Stimulated activated naive CD8-positive, alpha-beta T cell treated with anti-CD3 and anti-CD28 coated beads, Interleukin-15, amount 100 ng/mL, for 72 hours (primary cell): ENCODE measurements around the gene GH2.
"Not testable (repeated sequence)": the region's sequence is repeated elsewhere in the genome, so short reads cannot be mapped to it uniquely, and the experiment has no call there.

Experiments
- ATAC-seq: fragments of 150-1000 bp; cut with Tn5 transposase; 2 replicates; pipeline ENCODE4 v1.10.0; 2021; ENCODE audit warnings: mild to moderate bottlenecking, moderate library complexity
- DNase-seq, 2 donors: peaks; one replicate each; pipeline ENCODE4 v3.0.0; 2021 to 2022
- H3K27ac Mint-ChIP-seq, 2 donors: one replicate each; pipeline ENCODE4 v1.8.0; 2022; ENCODE audit warnings: mild to moderate bottlenecking in 2 of 2, mixed read lengths in 2 of 2, moderate library complexity in 2 of 2
- H3K27me3 Mint-ChIP-seq: one replicate; pipeline ENCODE4 v1.8.0; 2022; ENCODE audit warnings: mixed read lengths
- H3K4me1 Mint-ChIP-seq: one replicate; pipeline ENCODE4 v1.8.0; 2022; ENCODE audit warnings: mild to moderate bottlenecking, mixed read lengths
- H3K4me3 Mint-ChIP-seq, 2 donors: one replicate each; pipeline ENCODE4 v1.8.0; 2022; ENCODE audit warnings: mild to moderate bottlenecking in 2 of 2, mixed read lengths in 2 of 2, moderate library complexity in 1 of 2
- H3K9me3 Mint-ChIP-seq, 2 donors: one replicate each; pipeline ENCODE4 v1.8.0; 2022; ENCODE audit warnings: mixed read lengths in 2 of 2

Gene GH2

DNA sequence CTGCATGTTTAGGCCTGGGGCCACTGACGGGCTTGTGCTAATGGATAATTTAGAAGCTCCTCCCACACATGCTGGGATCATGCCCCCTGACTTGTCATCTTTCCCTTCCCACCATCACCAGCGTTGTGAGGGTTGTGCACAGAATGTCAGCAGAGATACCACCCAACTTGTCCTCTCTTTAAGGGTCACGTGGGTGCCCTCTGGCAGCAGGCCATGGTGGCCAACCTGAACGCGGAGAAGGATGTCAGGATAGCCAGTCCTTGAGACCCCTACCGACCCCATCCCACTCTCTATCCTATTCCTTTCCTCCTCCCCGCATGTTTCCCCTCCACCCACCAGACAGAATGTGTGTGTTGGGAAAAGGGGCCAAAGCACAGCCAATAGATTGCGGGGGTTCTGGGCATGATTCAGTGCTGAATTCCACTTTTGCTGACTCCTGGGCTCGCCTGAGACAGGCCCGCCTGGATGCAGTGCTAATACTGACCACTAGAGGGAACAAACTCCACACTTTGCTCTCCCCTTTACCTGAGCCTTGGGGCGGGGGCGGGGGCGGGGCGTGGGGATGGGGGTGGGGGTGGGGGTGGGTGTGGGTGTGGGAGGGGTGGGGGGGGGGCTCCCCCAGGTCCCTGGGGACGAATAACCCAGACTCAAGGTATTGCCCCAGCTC, at the start of gene GH2:
Gene GH2, minus strand, starts transcription at position 10 of the 667 bp plus-strand sequence. CDS start 143 bp downstream, outside the sequence.
- Mint-ChIP-seq H3K4me3 (no peak within 1 kb of the TSS), H3K4me1 (peaks cover 6% of the 10 kb centered on the region), H3K27me3 (no peaks in the 10 kb centered on the region), H3K9me3 (no peaks in the 10 kb centered on the region), H3K27ac (no peak within 1 kb of the TSS)
- DNase-seq (peak; percentile 50 to 58), ATAC-seq (peak; percentile 87)

DNA sequence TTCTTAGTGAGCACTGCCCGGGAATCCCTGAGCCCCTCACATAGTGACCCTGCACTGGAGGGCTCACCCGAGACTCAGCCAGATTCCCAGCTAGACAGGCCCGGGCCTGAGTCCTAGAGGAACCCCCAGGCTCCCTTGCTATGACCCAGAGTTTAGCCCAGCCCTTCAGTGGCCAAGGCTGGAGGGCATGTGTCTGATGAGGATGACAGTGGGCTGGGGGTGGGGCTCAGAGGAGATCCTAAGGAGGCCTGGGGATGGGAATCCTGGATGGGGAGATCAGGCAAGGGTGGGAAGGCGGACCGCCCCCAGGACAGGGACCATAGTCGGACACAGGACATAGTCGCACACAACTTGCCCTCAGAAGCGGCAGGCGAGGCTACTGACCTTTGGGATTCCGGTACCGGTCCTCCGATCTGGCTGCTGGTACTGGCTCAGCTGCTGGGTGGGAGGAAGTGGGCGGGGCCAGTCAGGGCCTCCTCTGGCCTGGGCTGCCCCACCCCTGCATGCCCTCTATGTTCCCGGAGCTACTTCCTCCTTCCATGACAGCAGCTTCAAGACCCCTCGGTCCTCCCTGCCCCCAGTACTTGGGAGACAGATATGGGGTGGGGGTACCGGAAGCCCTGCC, 49.3 kb upstream of the GH2 start:
- Mint-ChIP-seq H3K27ac (peak overlapping the region; percentile 83 to 90), H3K27me3 (no peaks in the 10 kb centered on the region), H3K4me3 (peak overlapping the region; percentile 89 to 99), H3K9me3 (no peaks in the 10 kb centered on the region), H3K4me1 (peaks cover 31% of the 10 kb centered on the region)
- peak; percentile 41 to 55 for DNase-seq
- ATAC-seq = peak; percentile 76

DNA sequence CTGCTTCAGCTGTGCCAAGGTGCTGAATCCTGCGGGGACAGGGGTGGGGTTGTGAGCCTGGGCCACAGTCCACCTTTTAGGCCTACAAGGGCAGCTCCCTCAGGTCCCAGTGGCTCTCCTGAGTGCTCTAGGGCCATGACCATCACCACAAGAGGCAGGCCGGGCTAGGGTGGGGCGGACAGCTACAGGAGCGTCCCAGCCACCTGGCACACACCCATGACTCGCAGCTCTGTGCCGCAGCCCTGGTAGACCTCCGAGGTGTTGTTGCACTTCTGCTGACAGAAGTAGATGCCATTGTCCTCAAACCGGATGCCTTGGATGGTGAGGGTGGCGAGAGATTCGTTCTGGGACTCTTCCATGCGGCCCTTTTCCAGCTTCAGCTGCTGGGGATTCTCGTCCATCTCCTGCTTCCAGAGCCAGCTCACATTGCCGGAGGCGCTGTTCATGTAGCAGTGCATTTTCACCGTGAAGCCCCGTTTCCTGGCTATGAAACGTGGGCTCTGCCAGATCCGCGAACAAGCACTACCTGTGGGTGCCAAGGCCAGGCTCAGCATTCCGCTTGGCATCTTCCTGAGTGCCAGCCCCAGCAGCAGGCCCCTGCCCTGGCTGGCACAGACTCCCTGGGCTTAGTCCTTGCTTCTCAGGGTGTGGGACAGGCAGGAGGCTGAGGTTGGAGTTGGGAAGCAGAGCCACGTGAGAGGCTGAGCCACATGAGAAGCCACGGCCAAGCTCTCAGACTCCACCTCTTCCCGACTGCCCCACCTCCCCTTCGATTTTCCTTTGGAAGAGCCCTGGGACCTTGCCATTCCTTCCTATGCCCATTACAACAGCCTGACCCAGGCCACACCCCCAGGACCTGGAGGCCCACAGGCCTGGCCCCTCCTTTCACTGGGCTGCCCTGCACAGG, 48.4 kb upstream of the GH2 start:
- H3K4me1 Mint-ChIP-seq = peaks cover 35% of the 10 kb centered on the region
- no peak for ATAC-seq
- H3K4me3 Mint-ChIP-seq = peak overlapping the region in 1 of 2 donors; percentile 89
- H3K27me3 Mint-ChIP-seq = no peaks in the 10 kb centered on the region
- no peak for DNase-seq
- H3K9me3 Mint-ChIP-seq = no peaks in the 10 kb centered on the region
- no peak overlapping the region for H3K27ac Mint-ChIP-seq

DNA sequence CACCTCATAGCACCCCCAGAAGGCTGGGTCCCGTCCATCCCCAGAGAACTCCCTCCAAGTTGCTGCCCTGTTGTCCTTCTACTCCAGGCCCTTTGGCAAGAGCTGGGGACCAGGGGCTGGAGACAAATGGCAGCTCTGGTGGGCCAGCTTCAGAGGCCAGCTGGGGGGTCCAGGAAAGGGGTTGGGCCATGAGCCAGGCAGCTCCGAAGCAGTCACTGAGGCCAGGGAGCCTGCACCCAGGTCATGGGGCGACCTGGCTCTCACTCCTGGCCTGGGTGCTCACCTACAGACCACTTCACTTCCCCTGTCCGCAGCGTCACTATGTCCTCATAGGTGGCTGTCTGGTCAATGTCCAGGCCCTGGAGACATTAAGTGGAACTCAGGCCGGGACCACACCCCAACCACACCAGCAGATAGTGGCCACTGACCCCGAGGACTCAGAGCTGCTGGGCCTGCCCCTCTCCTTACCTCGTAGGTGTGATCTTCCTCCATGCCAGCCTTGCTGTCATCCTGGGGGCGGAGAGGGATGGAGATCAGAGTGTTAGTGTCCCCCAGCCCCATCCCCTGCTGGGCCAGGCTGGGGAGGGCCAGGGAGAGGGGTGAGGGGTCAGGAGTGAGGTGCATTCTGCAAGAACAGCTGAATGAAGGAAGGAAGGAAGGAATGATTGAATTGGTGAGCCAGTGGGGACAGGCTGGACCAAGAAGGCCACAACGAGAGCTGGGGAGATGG, 47.4 kb upstream of the GH2 start:
- H3K4me1 Mint-ChIP-seq = peaks cover 35% of the 10 kb centered on the region
- no peak for ATAC-seq
- H3K27ac Mint-ChIP-seq = no peak overlapping the region

DNA sequence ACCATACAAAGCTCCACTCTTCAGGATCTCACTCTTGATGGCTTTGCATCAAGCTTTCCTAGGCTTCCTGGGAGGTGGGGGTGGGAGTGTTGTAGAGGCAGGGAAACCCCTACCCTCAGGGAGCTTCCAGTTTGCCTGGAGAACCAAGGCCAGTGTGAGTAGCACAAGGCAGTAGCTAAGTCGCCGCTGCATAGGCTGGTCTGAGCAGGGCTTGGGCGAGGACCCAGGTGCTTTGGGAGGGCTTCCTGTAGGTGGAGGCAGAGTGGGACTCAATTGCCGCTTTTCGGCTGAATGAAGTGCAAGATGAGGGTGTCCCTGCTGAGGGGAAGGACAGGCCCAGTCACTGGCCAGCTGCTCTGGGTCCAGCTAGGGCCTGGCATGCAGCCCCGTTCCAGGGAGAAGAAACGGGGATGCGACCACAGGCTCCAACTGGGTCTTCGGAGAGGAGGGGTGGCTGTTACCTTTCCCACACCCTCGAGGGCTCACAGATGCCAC, 46.5 kb upstream of the GH2 start:
- H3K4me3 Mint-ChIP-seq = no peak overlapping the region
- ATAC-seq (no peak), DNase-seq (no peak)

More for the DNA sequence above, 47.4 kb upstream of the GH2 start:
- H3K27me3 Mint-ChIP-seq = no peaks in the 10 kb centered on the region
- no peaks in the 10 kb centered on the region for H3K9me3 Mint-ChIP-seq
- DNase-seq = no peak
- H3K4me3 Mint-ChIP-seq = no peak overlapping the region

DNA sequence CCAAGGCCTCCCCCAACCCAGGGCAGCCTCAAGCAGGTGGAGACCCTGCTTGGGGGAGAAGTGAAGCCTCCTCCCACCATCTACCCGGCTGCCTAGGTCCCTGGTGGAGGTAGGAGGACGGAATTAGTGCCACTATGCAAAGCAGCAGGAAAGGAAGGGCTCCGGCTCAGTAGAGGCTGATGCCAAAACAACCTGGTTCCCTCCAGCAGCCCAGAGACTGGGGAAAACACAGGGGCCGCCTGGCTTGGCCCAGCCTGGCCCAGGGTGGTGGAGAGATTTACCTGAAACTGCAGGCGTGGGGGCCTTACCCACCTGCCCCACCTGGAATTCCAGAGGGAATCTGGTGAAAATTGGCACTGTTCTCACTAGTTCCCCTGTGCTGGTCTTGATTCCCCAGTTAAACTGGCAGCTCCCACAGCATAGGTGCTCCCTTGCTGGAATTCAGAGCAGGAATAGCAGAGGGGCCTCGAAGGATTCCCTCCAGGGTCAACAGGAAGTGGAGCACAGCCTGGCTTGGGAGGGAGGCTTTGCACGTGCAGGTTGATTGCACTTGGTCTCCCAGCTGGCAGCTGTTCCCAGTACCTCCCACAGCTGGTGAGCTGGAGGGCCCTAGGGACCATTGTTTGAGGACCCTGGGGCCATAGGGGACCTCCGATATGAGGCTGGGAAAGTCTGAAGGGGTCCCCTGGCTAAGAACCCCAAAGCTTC, 45.9 kb upstream of the GH2 start:
- no peak overlapping the region for H3K27ac Mint-ChIP-seq
- DNase-seq (no peak), ATAC-seq (no peak)
- H3K4me3 Mint-ChIP-seq = no peak overlapping the region
- H3K9me3 Mint-ChIP-seq = no peaks in the 10 kb centered on the region
- H3K4me1 Mint-ChIP-seq = peaks cover 28% of the 10 kb centered on the region
- H3K27me3 Mint-ChIP-seq = no peaks in the 10 kb centered on the region

More for the DNA sequence above, 46.5 kb upstream of the GH2 start:
- Mint-ChIP-seq H3K4me1 (peaks cover 34% of the 10 kb centered on the region), H3K27me3 (no peaks in the 10 kb centered on the region), H3K27ac (no peak overlapping the region), H3K9me3 (no peaks in the 10 kb centered on the region)

DNA sequence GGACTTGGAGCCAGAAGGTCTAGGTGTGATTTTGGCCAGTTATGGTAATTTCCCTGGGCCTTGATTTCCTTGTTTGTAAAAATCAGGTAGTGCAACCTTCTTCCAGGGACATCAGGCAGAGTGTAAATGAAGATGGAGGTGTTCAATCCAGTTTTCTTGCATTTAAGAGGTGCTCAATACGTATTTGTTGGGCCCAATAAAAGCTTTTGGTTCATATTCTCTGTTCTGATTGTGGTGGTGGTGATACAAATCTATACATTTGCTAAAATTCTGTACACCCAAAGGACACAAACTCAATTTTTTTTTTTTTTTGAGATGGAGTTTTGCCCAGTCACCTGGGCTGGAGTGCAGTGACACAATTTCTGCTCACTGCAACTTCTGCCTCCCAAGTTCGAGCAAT, 44.4 kb upstream of the GH2 start:
- no peaks in the 10 kb centered on the region for H3K27me3 Mint-ChIP-seq
- no peak overlapping the region for H3K27ac Mint-ChIP-seq
- no peak for DNase-seq
- peaks cover 13% of the 10 kb centered on the region for H3K4me1 Mint-ChIP-seq
- no peak for ATAC-seq
- H3K4me3 Mint-ChIP-seq = no peak overlapping the region
- no peaks in the 10 kb centered on the region for H3K9me3 Mint-ChIP-seq

DNA sequence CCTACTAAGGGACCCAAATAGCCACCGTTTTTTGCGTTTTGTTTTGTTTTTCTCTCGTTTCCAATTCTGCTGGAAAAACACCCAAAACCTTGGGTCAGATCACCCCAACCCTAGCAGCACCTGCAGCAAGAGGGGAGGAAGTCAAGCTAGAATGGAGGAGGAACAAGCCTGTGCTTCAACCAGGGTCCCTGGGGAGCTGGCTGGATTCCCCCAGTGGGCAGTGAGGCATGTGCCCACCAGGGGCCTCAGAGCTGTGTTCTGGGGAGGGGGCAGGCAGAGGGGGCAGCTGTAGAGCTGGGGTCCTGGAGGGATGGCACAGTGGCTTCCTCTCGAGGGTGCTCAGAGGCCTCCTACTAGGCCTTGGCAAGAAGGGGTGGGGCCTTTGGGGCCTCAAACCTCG, 43.9 kb upstream of the GH2 start:
- peaks cover 8% of the 10 kb centered on the region for H3K4me1 Mint-ChIP-seq
- no peak for ATAC-seq
- no peaks in the 10 kb centered on the region for H3K9me3 Mint-ChIP-seq
- no peaks in the 10 kb centered on the region for H3K27me3 Mint-ChIP-seq
- no peak for DNase-seq
- H3K27ac Mint-ChIP-seq = no peak overlapping the region
- no peak overlapping the region for H3K4me3 Mint-ChIP-seq

DNA sequence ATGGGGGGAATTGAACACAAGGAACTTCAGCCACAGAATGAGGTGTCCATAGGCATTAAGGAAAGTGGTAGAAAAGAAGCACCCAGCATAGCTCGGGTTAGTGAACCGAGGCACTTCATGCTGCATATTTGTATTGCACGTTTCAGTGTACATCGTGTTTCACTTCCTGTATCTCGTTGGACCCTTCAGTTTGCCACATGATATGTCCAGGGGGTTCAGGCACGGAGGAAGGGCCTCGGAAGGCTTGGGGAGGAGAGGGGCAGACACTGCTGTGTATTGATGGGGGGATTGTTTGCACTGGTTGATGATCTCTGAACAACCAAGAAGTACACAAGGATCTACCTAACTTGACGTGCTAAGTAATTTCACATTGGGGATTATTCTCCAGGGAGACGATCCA, 40.7 kb upstream of the GH2 start:
- ATAC-seq, H3K27me3 Mint-ChIP-seq, H3K4me3 Mint-ChIP-seq, DNase-seq, H3K27ac Mint-ChIP-seq, H3K9me3 Mint-ChIP-seq: not testable (repeated sequence)
- H3K4me1 Mint-ChIP-seq = peaks cover 19% of the 10 kb centered on the region

DNA sequence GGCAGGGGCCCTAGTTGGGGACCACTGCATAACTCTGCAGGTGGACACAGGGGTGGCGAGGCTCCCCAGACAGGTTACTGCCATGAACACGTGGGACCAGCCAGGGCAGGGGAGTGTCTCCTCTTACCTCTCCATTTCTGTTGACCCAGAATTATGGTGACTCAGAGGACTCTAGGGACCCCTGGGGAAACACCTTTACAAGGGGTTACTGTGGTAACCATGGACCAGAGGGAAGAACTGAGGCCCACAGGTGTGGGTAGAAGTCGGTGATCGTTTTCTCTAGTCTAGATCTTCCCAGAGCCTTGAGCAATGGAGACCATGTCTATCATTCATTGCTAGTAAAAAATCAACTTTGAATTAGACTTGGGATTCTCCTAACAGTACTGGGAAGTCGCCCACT, 39.0 kb upstream of the GH2 start:
- not testable (repeated sequence) for ATAC-seq, H3K4me3 Mint-ChIP-seq, H3K27ac Mint-ChIP-seq, H3K9me3 Mint-ChIP-seq, DNase-seq, H3K27me3 Mint-ChIP-seq
- H3K4me1 Mint-ChIP-seq = peaks cover 17% of the 10 kb centered on the region

DNA sequence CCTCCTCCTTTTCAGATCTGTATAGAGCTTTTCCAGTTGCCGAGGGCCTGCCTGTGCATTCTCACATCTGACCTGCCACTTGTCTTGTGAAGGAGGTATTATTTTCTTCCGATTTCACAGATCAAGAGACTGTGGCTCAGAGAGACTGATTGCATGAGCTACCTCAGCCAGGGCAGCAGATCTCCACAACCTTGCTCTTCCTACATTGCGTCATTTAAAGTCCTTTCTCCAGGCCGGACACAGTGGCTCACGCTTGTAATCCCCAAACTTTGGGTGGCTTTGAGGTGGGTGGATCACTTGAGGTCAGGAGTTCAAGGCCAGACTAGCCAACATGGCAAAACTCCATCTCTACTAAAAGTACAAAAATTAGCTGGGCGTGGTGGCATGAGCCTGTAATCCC, 38.3 kb upstream of the GH2 start:
- not testable (repeated sequence) for H3K27me3 Mint-ChIP-seq, H3K4me3 Mint-ChIP-seq, ATAC-seq, H3K9me3 Mint-ChIP-seq, DNase-seq
- H3K27ac Mint-ChIP-seq = peak overlapping the region in 1 of 2 donors; percentile 57
- peaks cover 14% of the 10 kb centered on the region for H3K4me1 Mint-ChIP-seq

DNA sequence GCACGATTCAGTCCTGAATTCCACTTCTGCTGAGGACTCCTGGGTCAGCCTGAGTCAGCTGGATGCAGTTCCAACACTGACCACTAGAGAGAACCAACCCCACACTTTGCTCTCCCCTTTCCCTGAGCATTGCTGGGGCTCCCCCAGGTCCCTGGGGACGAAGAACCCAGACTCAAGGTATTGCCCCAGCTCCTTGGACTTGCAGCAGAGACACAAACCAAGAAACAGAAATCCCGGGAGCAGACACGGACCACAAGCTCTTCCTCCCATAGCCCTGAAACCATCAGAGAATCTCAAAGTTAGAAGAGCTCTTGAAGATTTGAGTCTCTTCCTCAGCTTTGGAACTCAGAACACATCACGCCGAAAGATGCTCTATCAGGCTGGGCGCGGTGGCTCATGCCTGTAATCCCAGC, 37.6 kb upstream of the GH2 start:
- H3K27me3 Mint-ChIP-seq = peaks cover 7% of the 10 kb centered on the region
- peak; percentile 94 for ATAC-seq
- no peak overlapping the region for H3K4me3 Mint-ChIP-seq
- no peaks in the 10 kb centered on the region for H3K9me3 Mint-ChIP-seq
- DNase-seq = peak; percentile 70 to 76
- no peak overlapping the region for H3K27ac Mint-ChIP-seq
- peaks cover 14% of the 10 kb centered on the region for H3K4me1 Mint-ChIP-seq

DNA sequence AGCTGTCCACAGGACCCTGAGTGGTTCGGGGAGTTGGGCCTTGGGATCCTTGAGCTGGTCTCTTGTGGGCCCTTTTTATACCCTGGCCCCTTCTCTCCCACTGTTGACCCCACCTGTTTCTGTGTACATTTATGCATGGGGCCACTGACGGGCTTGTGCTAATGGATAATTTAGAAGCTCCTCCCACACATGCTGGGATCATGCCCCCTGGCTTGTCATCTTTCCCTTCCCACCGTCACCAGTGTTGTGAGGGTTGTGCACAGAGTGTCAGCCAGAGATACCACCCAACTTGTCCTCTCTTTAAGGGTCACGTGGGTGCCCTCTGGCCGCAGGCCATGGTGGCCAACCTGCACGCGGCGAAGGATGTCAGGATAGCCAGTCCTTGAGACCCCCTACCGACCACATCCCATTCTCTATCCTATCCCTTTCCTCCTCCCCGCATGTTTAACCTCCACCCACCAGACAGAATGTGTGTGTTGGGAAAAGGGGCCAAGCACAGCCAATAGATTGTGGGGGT, 37.1 kb upstream of the GH2 start, which contains the start of gene GH1:
Gene GH1, minus strand, starts transcription at position 51 of the 517 bp plus-strand sequence. CDS start 63 bp downstream, outside the sequence.
- not testable (repeated sequence) for H3K27me3 Mint-ChIP-seq, H3K4me3 Mint-ChIP-seq, H3K27ac Mint-ChIP-seq, H3K9me3 Mint-ChIP-seq, DNase-seq, ATAC-seq
- H3K4me1 Mint-ChIP-seq = peaks cover 14% of the 10 kb centered on the region

DNA sequence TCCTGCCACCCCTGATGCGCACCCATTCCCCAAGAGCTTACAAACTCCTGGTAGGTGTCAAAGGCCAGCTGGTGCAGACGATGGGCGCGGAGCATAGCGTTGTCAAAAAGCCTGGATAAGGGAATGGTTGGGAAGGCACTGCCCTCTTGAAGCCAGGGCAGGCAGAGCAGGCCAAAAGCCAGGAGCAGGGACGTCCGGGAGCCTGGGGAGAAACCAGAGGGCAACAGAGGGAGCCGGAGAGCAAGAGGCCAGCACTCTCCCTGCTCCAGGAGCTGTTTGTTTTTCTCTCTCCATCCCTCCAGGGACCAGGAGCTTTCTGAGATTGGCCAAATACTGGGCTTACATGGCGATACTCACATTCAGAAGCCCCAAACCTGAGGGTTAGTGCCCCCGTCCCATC, 36.6 kb upstream of the GH2 start:
- Mint-ChIP-seq H3K4me1 (peaks cover 14% of the 10 kb centered on the region), H3K27ac (no peak overlapping the region), H3K9me3 (no peaks in the 10 kb centered on the region), H3K4me3 (no peak overlapping the region), H3K27me3 (peaks cover 7% of the 10 kb centered on the region)
- DNase-seq (no peak), ATAC-seq (no peak)
